Activated CD4-positive, alpha-beta T cell treated with anti-CD3 and anti-CD28 coated beads, Interleukin-2, amount 10 ng/mL, durations not matched to agents 24 days and 14 days (primary cell): ENCODE results near the gene SPIRE2. TPM values are rescaled to one million over a fixed set of nuclear protein-coding genes. Genes with fewer than 3 reads are reported as not detected.
"Not testable (repeated sequence)": the region's sequence is repeated elsewhere in the genome, so short reads cannot be mapped to it uniquely, and the experiment has no call there.

Experiments
- DNase-seq: peaks from one replicate; pipeline ENCODE4 v3.0.0; 2022
- H3K27ac Mint-ChIP-seq: one replicate; pipeline ENCODE4 v1.8.0; 2022; ENCODE audit warnings: mild to moderate bottlenecking, mixed read lengths
- H3K27me3 Mint-ChIP-seq: one replicate; pipeline ENCODE4 v1.8.0; 2022; ENCODE audit warnings: mixed read lengths
- H3K36me3 Mint-ChIP-seq: one replicate; pipeline ENCODE4 v1.8.0; 2022; ENCODE audit warnings: low read depth, mild to moderate bottlenecking, mixed read lengths
- H3K4me1 Mint-ChIP-seq: one replicate; pipeline ENCODE4 v1.8.0; 2021; ENCODE audit warnings: mixed read lengths
- H3K4me3 Mint-ChIP-seq: one replicate; pipeline ENCODE4 v1.8.0; 2022; ENCODE audit warnings: mild to moderate bottlenecking, moderate library complexity, mixed read lengths
- H3K9me3 Mint-ChIP-seq: one replicate; pipeline ENCODE4 v1.8.0; 2021; ENCODE audit warnings: mixed read lengths
- intact Hi-C: fragments of 100-400 bp; cut with micrococcal nuclease; formaldehyde crosslinking; loops from one replicate; pipeline ENCODE4 v1.15.1; 2023
- total RNA-seq: library from RNA; stranded (reverse); gene quantifications from 2 replicates; pipeline ENCODE4 v1.2.3, GENCODE V29; 2022

Gene SPIRE2
- total RNA-seq, 1 donor from 2014 or later = 2.0 TPM

GRCh38 chr16:89795676-89796075, 32.6 kb upstream of the SPIRE2 start:
- Mint-ChIP-seq H3K27me3 (no peaks in the 10 kb centered on the region), H3K4me1 (peaks cover 1% of the 10 kb centered on the region), H3K9me3 (no peaks in the 10 kb centered on the region), H3K27ac (peak overlapping the region; percentile 6), H3K4me3 (no peak overlapping the region), H3K36me3 (peaks cover 53% of the 10 kb centered on the region)
- no peak for DNase-seq
- intact Hi-C loops = no loop called here

GRCh38 chr16:89796104-89796503, 32.2 kb upstream of the SPIRE2 start:
- intact Hi-C loops = no loop called here
- no peak for DNase-seq
- H3K4me3 Mint-ChIP-seq = no peak overlapping the region
- H3K4me1 Mint-ChIP-seq = peaks cover 1% of the 10 kb centered on the region
- H3K27ac Mint-ChIP-seq = peak overlapping the region; percentile 6
- H3K27me3 Mint-ChIP-seq = no peaks in the 10 kb centered on the region
- H3K36me3 Mint-ChIP-seq = peaks cover 52% of the 10 kb centered on the region
- H3K9me3 Mint-ChIP-seq = no peaks in the 10 kb centered on the region

GRCh38 chr16:89798126-89798525, 30.1 kb upstream of the SPIRE2 start:
- Mint-ChIP-seq H3K4me1 (no peaks in the 10 kb centered on the region), H3K4me3 (no peak overlapping the region), H3K36me3 (peaks cover 51% of the 10 kb centered on the region), H3K27me3 (no peaks in the 10 kb centered on the region), H3K27ac (no peak overlapping the region), H3K9me3 (no peaks in the 10 kb centered on the region)
- intact Hi-C loops = no loop called here
- DNase-seq = no peak

- Mint-ChIP-seq H3K36me3 (peaks cover 53% of the 10 kb centered on the region), H3K9me3 (no peaks in the 10 kb centered on the region), H3K27me3 (no peaks in the 10 kb centered on the region), H3K27ac (no peak overlapping the region), H3K4me3 (no peak overlapping the region), H3K4me1 (no peaks in the 10 kb centered on the region)
- no peak for DNase-seq
- intact Hi-C loops = no loop called here
These were observed 29.4 kb upstream of the SPIRE2 start for GRCh38 chr16:89798832-89799370.

- Mint-ChIP-seq H3K9me3 (no peaks in the 10 kb centered on the region), H3K36me3 (peaks cover 59% of the 10 kb centered on the region), H3K27me3 (no peaks in the 10 kb centered on the region), H3K4me3 (no peak overlapping the region), H3K4me1 (no peaks in the 10 kb centered on the region), H3K27ac (no peak overlapping the region)
- intact Hi-C loops = no loop called here
- no peak for DNase-seq
These were observed 26.5 kb upstream of the SPIRE2 start for GRCh38 chr16:89801800-89802199.

GRCh38 chr16:89805136-89805905, 23.0 kb upstream of the SPIRE2 start:
- H3K9me3 Mint-ChIP-seq = no peaks in the 10 kb centered on the region
- H3K27me3 Mint-ChIP-seq = no peaks in the 10 kb centered on the region
- DNase-seq = no peak
- peaks cover 3% of the 10 kb centered on the region for H3K4me1 Mint-ChIP-seq
- H3K36me3 Mint-ChIP-seq = peaks cover 48% of the 10 kb centered on the region
- intact Hi-C loops = no loop called here
- no peak overlapping the region for H3K4me3 Mint-ChIP-seq
- no peak overlapping the region for H3K27ac Mint-ChIP-seq

GRCh38 chr16:89806589-89807193, 21.6 kb upstream of the SPIRE2 start:
- DNase-seq, H3K4me1 Mint-ChIP-seq, intact Hi-C loops, H3K27ac Mint-ChIP-seq, H3K9me3 Mint-ChIP-seq, H3K27me3 Mint-ChIP-seq, H3K4me3 Mint-ChIP-seq: not testable (repeated sequence)
- peaks cover 51% of the 10 kb centered on the region for H3K36me3 Mint-ChIP-seq

- DNase-seq = no peak
- peaks cover 5% of the 10 kb centered on the region for H3K4me1 Mint-ChIP-seq
- H3K36me3 Mint-ChIP-seq = peaks cover 39% of the 10 kb centered on the region
- intact Hi-C loops = no loop called here
- H3K27me3 Mint-ChIP-seq = no peaks in the 10 kb centered on the region
- H3K4me3 Mint-ChIP-seq = no peak overlapping the region
- H3K27ac Mint-ChIP-seq = no peak overlapping the region
- H3K9me3 Mint-ChIP-seq = no peaks in the 10 kb centered on the region
These were observed 19.8 kb upstream of the SPIRE2 start for GRCh38 chr16:89808475-89808874.

- intact Hi-C loops = no loop called here
- Mint-ChIP-seq H3K36me3 (peaks cover 37% of the 10 kb centered on the region), H3K27me3 (no peaks in the 10 kb centered on the region), H3K4me3 (no peak overlapping the region), H3K27ac (no peak overlapping the region), H3K4me1 (peaks cover 16% of the 10 kb centered on the region), H3K9me3 (no peaks in the 10 kb centered on the region)
- no peak for DNase-seq
These were observed 17.0 kb upstream of the SPIRE2 start for GRCh38 chr16:89811321-89811720.

GRCh38 chr16:89815639-89816348, 12.5 kb upstream of the SPIRE2 start:
- Mint-ChIP-seq H3K4me3 (peak overlapping the region; percentile 89), H3K4me1 (peaks cover 29% of the 10 kb centered on the region), H3K9me3 (no peaks in the 10 kb centered on the region), H3K27ac (peak overlapping the region; percentile 67), H3K27me3 (no peaks in the 10 kb centered on the region), H3K36me3 (peaks cover 18% of the 10 kb centered on the region)
- peak; percentile 63 for DNase-seq
- intact Hi-C loops = loop anchor here (1.0 to 5.0 kb wide), 6 partner anchors 13 to 113 kb away; partner anchors contain the start of genes SPATA2L, SPIRE2, TUBB3 and VPS9D1

- H3K4me3 Mint-ChIP-seq = peak overlapping the region; percentile 30
- DNase-seq, H3K27ac Mint-ChIP-seq, H3K27me3 Mint-ChIP-seq, H3K9me3 Mint-ChIP-seq, H3K36me3 Mint-ChIP-seq: not testable (repeated sequence)
- intact Hi-C loops = loop anchor here (5.0 kb wide), 2 partner anchors 97 to 117 kb away; partner anchors contain the start of genes SPATA2L, VPS9D1 and ZNF276
- peaks cover 24% of the 10 kb centered on the region for H3K4me1 Mint-ChIP-seq
These were observed 9.3 kb upstream of the SPIRE2 start for GRCh38 chr16:89818851-89819403.

GRCh38 chr16:89819448-89819847, 8.8 kb upstream of the SPIRE2 start:
- not testable (repeated sequence) for H3K36me3 Mint-ChIP-seq, DNase-seq, H3K27me3 Mint-ChIP-seq, H3K27ac Mint-ChIP-seq, H3K9me3 Mint-ChIP-seq
- intact Hi-C loops = loop anchor here (5.0 kb wide), 2 partner anchors 97 to 117 kb away; partner anchors contain the start of genes SPATA2L, VPS9D1 and ZNF276
- H3K4me1 Mint-ChIP-seq = peaks cover 19% of the 10 kb centered on the region
- peak overlapping the region; percentile 30 for H3K4me3 Mint-ChIP-seq

- Mint-ChIP-seq H3K27ac (no peak overlapping the region), H3K4me3 (no peak overlapping the region), H3K27me3 (no peaks in the 10 kb centered on the region), H3K9me3 (no peaks in the 10 kb centered on the region), H3K4me1 (peaks cover 17% of the 10 kb centered on the region), H3K36me3 (no peaks in the 10 kb centered on the region)
- intact Hi-C loops = no loop called here
- DNase-seq = no peak
These were observed 6.7 kb upstream of the SPIRE2 start for GRCh38 chr16:89821438-89822187.
